ENCODE measurements around the gene SLC35B3. TPM values are rescaled to one million over a fixed set of nuclear protein-coding genes. Genes with fewer than 3 reads are reported as not detected.
"Not testable (repeated sequence)": the region's sequence is repeated elsewhere in the genome, so short reads cannot be mapped to it uniquely, and the experiment has no call there.

Gene SLC35B3
- total RNA-seq, 4 donors from 2014 or later: 6.0 to 13.9 (median 11.2) TPM

DNA sequence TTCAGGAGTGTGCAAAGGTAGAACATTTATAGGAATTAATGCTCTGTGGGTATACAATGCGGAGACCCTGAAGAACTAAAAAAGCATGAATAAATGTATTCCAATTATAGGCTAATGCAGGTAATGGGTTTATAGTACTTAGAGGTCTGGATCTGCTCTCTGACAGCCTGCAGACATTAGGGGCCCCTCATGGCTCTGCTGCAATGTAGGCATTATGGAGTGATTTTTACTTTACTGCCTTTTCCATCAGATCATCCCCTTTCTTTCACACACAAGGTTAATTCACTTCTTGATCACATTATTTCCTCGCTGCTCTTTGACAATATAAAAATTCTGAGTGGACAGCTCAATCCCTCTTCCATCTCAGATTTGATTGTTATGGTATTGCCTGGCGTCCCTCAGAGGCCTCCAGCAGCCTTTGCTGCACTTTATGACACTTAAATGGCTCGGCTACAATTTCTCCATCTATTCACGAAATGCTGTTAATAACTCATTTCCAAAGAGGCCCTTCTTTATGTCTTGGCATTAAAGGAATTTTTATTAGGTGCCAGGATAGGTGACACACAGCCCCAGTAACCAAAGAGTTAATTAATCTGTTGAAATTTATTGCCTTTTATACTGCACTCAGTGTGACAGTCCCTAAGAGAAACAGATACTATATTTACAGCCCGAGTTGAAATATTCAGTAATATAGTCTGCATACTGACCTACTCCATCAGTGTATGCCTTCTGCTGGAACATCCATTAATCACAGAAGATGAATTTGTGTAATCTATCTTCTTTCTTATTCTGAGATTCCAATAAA is 33.4 kb upstream of the SLC35B3 start:
- no peak overlapping the region for H3K27ac ChIP-seq
- intact Hi-C loops (cut with DNase I): no loop called here
- H3K4me3 ChIP-seq: no peak overlapping the region
- no peaks in the 10 kb centered on the region for H3K36me3 ChIP-seq
- H3K27me3 ChIP-seq: no peaks in the 10 kb centered on the region
- WGBS, 2 donors: 79 to 86% methylated on average over 6 of the region's 6 CpGs
- H3K9me3 ChIP-seq: no peaks in the 10 kb centered on the region
- no peaks in the 10 kb centered on the region for H3K4me1 ChIP-seq
- TF ChIP-seq POLR2A (IDR thresholded peaks at IDR 0.05) (no peak), CTCF (IDR thresholded peaks at IDR 0.05) (no peak)
- DNase-seq: no peak

DNA sequence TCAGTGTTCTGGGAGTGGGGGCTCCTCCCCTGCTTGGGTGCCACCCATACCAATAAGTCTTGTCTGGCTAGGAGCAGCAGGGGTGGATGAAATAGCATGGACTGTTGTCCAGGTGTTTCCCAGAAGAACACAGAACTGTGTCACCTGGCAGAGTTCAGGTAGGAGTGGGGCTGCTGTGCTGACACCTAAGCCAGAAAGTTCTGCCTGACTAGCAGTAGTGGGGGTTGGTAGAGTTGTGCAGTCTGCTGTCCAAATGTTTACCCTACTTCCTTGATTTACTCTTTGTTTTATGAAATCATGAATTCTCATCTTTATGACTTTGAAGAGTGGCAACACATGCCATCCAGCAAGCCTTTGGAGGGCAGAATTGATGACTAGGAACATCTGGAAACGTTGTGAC is 27.3 kb upstream of the SLC35B3 start:
- no peaks in the 10 kb centered on the region for H3K36me3 ChIP-seq
- H3K27ac ChIP-seq: no peak overlapping the region
- H3K9me3 ChIP-seq: no peaks in the 10 kb centered on the region
- 19 to 73% methylated on average over 1 of the region's 1 CpG for WGBS, 2 donors
- DNase-seq: no peak
- no peaks in the 10 kb centered on the region for H3K27me3 ChIP-seq
- no peak overlapping the region for H3K4me3 ChIP-seq
- intact Hi-C loops (cut with DNase I): no loop called here
- TF ChIP-seq POLR2A (IDR thresholded peaks at IDR 0.05) (no peak), CTCF (IDR thresholded peaks at IDR 0.05) (no peak)
- H3K4me1 ChIP-seq: no peaks in the 10 kb centered on the region

DNA sequence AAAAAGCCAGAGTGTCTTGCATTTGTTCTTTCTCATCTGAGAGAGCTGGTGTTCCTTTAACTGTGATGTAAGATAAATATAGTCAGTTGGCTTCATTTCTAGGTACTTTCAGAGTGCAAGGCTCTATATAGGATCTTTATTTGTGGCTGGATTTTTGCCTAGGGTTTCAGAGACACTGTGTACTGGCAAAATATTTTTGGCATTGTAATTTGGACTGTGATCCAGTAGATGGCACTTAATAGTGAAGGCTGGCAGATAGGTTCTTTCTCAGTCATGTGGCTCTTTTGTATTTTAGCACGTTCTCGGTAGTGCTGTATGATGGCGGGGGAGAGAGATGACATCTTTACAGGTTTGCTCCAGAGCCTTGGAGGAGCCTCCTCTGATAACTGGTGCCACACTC is 26.8 kb upstream of the SLC35B3 start:
- DNase-seq: no peak
- no peaks in the 10 kb centered on the region for H3K9me3 ChIP-seq
- H3K27ac ChIP-seq: no peak overlapping the region
- no peaks in the 10 kb centered on the region for H3K4me1 ChIP-seq
- H3K4me3 ChIP-seq: no peak overlapping the region
- 82 to 90% methylated on average over 3 of the region's 3 CpGs for whole genome bisulfite sequencing, 2 donors
- TF ChIP-seq CTCF (IDR thresholded peaks at IDR 0.05): no peak
- no peak for TF ChIP-seq POLR2A (IDR thresholded peaks at IDR 0.05)
- H3K36me3 ChIP-seq: no peaks in the 10 kb centered on the region
- no peaks in the 10 kb centered on the region for H3K27me3 ChIP-seq
- intact Hi-C loops (cut with DNase I): no loop called here

DNA sequence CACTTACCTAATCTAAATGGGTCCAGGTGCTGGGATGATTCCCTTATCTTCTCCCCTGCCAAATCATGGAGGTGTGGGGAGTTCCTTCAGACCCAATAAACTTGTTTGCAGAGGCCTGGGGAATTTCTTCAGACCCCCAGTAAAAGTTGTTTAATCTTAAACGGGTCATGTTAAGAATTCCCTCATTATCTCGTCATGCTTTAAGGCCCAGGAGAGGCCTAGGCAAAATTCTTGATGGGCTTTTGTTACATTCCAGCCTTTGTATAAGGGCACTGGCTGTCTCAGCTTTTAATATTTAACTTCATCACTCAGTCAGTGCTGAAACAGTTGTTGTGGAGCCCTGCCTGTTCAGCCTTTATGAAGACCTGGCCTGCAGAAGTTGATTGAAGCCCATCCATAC is 11.0 kb upstream of the SLC35B3 start:
- H3K4me3 ChIP-seq: no peak overlapping the region
- no peaks in the 10 kb centered on the region for H3K4me1 ChIP-seq
- H3K27me3 ChIP-seq: no peaks in the 10 kb centered on the region
- no peaks in the 10 kb centered on the region for H3K9me3 ChIP-seq
- intact Hi-C loops (cut with DNase I): no loop called here
- DNase-seq: no peak
- TF ChIP-seq POLR2A (IDR thresholded peaks at IDR 0.05): no peak
- TF ChIP-seq CTCF (IDR thresholded peaks at IDR 0.05): no peak
- 71 to 84% methylated on average over 2 of the region's 2 CpGs for WGBS, 2 donors
- no peaks in the 10 kb centered on the region for H3K36me3 ChIP-seq
- no peak overlapping the region for H3K27ac ChIP-seq

DNA sequence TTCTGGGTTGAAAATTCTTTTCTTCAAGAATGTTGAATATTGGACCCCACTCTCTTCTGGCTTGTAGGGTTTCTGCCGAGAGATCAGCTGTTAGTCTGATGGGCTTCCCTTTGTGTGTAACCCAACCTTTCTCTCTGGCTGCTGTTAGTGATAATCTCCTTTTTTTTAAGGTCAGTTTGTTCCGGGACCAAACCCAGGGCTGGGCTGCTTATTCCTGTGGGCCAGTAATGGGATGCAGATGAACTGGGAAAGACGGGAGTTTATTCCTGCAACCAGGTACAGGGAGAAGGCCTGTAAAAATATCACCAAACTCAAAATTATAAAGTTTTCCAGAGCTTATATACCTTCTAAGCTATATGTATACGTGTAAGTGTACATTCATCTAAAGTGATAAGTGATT is 10.6 kb upstream of the SLC35B3 start:
- H3K27me3 ChIP-seq; H3K4me1 ChIP-seq; DNase-seq; H3K9me3 ChIP-seq; intact Hi-C loops (cut with DNase I); H3K36me3 ChIP-seq; H3K27ac ChIP-seq; H3K4me3 ChIP-seq: not testable (repeated sequence)
- 80 to 96% methylated on average over 3 to 4 of the region's 4 CpGs for WGBS, 2 donors

DNA sequence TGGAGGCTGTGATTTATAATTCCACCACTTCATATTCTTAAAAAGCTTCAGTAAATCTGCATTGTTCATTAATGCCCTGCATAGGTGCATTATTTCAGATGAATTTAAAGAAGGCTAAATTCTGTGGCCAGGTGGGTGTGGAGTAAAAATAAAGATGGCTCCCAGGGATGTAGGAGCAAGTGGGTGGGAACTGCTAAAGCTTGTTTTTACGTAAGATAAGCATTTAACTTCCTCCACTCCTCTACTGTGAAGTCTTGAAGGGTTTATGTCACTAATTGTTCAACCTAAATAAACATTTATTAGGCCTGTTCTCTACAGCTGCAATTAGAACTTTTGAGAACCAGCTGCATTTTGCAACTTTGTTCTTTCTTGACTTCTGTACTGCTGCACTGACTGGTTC is 6.8 kb upstream of the SLC35B3 start:
- no peak overlapping the region for H3K4me3 ChIP-seq
- H3K36me3 ChIP-seq: no peaks in the 10 kb centered on the region
- TF ChIP-seq POLR2A (IDR thresholded peaks at IDR 0.05) (no peak), CTCF (IDR thresholded peaks at IDR 0.05) (no peak)
- no peak for DNase-seq
- H3K9me3 ChIP-seq: no peaks in the 10 kb centered on the region
- no peaks in the 10 kb centered on the region for H3K27me3 ChIP-seq
- no peak overlapping the region for H3K27ac ChIP-seq
- WGBS, 2 donors: 52 to 81% methylated on average over 1 of the region's 1 CpG
- no peaks in the 10 kb centered on the region for H3K4me1 ChIP-seq
- intact Hi-C loops (cut with DNase I): no loop called here

Measured in esophagus squamous epithelium (tissue), 5 donors.